ENCODE measurements around the gene CEL.

DNA sequence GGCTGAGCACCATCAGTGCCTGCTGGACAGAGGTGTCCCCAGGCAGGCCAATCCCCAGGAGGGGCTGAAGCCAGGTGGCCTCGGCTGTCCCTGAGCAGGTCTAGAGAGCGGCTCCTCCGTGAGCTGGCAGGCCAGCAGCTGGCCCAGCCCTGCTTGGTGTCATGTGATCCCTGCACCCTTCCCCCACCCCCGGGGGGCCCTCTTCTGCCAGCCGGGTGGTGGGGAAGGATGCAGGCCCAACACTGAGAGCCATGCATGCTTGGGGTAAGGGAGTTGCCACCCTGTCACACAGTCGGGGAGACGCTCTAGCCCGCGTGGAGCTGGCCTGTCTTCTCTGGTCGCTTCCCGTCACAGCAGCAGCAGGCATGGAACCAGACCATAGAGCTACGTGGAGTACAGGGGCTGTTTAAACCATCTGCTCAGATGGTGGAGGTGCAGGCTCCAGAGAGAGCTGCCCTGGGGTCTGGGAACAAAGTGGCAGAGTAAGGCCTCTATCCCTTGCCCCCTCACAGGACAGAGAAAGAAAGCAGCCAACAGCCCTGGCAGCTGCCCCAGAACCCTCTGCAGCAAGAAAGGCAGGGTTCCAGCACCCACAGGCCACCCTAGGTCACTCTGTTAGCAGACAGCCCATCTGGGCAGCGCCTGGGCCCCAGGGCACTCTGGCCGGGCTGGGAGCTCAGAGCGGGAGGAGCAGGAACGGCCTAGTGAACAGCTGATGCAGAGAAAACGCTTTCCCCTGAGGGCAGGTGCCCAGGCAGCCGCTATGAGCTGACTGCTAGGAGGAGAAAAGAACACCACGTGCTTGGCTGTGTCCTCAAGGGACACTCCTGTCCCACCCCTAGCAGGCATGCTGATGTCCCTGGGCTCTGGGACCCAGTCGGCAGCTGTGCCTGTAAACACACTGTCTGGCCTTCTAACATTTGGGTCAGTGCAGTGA is 52.4 kb downstream of the CEL start:
- TF ChIP-seq, protein P1, sequence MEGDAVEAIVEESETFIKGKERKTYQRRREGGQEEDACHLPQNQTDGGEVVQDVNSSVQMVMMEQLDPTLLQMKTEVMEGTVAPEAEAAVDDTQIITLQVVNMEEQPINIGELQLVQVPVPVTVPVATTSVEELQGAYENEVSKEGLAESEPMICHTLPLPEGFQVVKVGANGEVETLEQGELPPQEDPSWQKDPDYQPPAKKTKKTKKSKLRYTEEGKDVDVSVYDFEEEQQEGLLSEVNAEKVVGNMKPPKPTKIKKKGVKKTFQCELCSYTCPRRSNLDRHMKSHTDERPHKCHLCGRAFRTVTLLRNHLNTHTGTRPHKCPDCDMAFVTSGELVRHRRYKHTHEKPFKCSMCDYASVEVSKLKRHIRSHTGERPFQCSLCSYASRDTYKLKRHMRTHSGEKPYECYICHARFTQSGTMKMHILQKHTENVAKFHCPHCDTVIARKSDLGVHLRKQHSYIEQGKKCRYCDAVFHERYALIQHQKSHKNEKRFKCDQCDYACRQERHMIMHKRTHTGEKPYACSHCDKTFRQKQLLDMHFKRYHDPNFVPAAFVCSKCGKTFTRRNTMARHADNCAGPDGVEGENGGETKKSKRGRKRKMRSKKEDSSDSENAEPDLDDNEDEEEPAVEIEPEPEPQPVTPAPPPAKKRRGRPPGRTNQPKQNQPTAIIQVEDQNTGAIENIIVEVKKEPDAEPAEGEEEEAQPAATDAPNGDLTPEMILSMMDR (IDR thresholded peaks at IDR 0.05): no peak
- no peak for TF ChIP-seq POLR2A (IDR thresholded peaks at IDR 0.05)
- no peak for TF ChIP-seq POLR2AphosphoS5 (IDR thresholded peaks at IDR 0.05; ENCODE audit: insufficient read depth in 1 of 2, low read depth in 1 of 2)
